Measurements from ENCODE around the gene AKR7A3.
"Not testable (repeated sequence)": the region's sequence is repeated elsewhere in the genome, so short reads cannot be mapped to it uniquely, and the experiment has no call there.

Gene AKR7A3

DNA sequence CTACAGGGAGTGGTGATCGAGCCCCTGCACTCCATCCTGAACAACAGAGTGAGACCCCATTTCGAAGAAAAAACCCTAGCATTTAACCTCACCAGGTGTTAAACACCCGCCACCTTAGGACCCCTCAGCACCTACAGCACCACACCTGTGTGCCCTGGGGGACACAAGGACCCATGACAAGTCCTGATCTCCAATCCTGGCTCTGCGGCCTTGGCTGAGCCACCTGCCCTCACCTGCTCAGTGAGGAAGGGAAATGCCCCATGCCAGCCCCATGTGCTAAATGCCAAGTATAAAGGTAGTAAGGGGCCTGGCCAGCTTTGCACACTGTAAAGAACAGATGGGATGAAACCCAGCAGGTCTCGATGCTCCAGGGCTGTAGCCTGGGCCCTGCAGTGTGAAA lies 25.8 kb downstream of the AKR7A3 start:
- TF ChIP-seq, protein P1, sequence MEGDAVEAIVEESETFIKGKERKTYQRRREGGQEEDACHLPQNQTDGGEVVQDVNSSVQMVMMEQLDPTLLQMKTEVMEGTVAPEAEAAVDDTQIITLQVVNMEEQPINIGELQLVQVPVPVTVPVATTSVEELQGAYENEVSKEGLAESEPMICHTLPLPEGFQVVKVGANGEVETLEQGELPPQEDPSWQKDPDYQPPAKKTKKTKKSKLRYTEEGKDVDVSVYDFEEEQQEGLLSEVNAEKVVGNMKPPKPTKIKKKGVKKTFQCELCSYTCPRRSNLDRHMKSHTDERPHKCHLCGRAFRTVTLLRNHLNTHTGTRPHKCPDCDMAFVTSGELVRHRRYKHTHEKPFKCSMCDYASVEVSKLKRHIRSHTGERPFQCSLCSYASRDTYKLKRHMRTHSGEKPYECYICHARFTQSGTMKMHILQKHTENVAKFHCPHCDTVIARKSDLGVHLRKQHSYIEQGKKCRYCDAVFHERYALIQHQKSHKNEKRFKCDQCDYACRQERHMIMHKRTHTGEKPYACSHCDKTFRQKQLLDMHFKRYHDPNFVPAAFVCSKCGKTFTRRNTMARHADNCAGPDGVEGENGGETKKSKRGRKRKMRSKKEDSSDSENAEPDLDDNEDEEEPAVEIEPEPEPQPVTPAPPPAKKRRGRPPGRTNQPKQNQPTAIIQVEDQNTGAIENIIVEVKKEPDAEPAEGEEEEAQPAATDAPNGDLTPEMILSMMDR (IDR thresholded peaks at IDR 0.05; ENCODE audit: extremely low read depth, missing control alignments) = no peak
- DNase-seq (ENCODE audit: low spot score) = no peak

DNA sequence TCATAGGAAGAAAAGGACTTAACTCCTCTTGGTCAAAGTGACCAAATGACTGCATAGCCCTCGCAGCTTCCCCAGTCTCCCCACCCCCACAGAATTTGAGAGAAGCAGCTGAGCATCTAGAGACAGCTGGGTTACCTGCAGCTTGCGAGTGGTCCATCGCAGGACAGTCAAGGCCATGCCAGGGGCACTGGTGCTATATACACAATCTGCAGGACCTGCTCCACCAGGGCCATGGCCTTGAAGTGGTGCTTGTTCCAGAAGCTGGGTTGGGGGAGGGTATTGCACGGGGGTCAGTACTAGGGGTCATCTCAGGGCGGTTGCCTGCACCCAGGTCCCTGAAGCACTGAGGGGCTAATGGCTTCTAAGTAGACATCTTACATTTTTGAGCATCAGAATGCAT lies 26.5 kb downstream of the AKR7A3 start:
- no peak for DNase-seq (ENCODE audit: low spot score)
- TF ChIP-seq, protein P1 (IDR thresholded peaks at IDR 0.05; ENCODE audit: extremely low read depth, missing control alignments) = no peak

DNA sequence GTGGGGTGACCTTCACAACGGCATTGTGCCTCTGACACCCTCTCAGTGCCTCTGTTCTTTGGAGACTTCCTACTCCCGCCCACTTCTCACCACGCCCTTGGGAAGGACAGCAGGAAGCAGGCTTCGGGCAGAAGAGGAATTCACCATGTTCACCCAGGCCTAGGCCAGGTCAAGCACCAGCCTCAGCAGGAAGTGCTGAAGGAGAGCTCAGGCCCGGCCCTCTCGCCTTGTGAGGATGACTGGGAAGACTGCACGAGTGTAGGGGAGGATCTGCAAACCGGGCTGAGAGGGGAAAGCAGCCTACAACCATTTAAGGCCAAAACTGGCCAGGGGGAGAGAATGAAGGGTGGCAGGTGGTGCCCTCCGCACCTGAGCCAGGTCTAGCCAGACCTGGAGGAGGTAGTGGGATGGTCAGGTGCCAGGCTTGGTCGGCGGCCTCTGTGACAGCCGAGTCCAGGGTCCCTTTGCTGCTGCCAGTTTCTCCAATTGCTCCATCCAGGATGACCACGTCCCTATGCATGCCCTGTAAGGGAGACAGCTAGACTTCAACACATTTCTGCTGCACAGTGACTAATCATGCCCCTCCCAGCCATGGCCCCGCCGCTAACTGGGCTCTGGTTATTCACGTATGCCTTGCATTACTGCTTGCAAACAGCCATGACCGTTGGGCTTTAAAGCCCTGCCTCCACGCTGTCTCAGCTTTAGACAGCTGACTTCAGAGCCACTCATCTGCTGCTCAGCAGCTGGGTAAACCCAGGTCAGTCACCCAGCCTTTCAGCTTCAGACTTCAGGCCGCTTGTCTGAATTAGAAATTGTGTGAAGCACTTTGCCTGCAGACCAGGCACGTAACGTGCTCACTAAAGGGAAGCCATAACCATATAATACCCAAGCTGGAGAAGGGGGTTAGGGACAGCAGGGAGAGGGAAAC lies 28.1 kb downstream of the AKR7A3 start:
- TF ChIP-seq, protein P1 (IDR thresholded peaks at IDR 0.05; ENCODE audit: extremely low read depth, missing control alignments) = no peak
- no peak for DNase-seq (ENCODE audit: low spot score)

DNA sequence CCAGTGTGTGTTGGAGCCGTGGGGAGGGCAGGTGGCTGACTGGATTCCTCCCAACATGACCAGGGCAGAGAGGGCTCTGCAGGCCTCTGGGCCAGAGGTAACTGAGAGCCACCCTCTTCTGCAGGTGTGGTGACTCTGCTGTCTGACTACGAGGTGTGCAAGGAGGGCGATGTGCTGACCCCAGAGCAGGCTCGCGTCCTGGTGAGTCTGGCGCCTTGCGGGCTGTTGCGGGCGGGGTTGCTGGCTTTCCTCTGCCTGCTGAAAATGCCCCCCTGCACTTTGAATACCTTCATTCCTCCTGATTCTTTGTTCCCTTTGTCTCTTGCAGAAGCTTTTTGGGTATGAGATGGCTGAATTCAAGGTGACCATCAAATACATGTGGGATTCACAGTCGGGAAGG lies 30.2 kb downstream of the AKR7A3 start:
- TF ChIP-seq, protein P1 (IDR thresholded peaks at IDR 0.05; ENCODE audit: extremely low read depth, missing control alignments) = no peak
- no peak for DNase-seq (ENCODE audit: low spot score)

DNA sequence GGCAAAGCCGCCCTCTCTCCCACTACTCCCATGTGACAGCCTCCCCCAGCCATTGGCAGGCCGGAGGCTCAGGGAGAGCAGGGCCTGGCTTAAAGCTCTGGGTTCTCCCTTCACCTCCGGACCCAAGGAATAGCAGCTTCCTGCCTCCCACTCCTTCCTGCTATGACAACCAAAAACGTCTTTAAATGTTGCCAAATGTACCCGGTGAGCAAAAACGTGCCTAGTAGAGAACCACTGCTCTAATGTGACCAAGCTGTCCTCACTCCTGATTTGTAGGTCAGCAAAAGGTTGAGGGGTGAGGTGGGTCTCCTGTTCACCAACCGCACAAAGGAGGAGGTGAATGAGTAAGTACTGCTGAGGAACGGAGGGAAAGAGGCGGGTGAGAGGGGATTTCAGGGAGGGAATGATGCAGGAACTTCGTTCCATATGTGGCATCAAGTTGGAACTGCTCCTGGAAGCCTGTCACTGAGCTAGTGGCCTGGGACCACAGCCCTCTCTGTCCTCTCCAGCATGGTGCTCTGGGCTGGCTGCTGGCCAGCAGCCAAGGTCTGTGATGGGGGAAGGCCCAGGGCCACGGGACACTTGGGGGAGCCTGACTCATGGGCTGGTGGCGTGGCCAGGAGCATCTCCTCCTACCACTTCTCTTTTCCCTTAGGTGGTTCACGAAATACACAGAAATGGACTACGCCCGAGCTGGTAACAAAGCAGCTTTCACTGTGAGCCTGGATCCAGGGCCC lies 31.2 kb downstream of the AKR7A3 start:
- TF ChIP-seq, protein P1 (IDR thresholded peaks at IDR 0.05; ENCODE audit: extremely low read depth, missing control alignments) = no peak

DNA sequence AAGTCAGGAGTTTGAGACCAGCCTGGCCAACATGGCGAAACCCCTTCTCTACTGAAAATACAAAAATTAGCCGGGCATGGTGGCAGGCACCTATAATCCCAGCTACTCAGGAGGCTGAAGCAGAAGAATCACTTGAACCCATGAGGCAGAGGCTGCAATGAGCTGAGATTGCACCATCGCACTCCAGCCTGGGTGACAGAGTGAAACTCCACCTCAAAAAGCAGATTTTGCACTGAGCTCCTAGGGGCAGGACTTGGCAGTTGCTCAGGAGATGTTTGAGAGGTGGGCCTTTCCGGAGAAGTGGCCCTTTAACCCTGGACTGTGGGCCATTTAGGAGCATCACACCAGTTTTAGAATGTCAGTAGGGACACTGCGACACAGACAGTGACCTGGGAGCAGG lies 32.3 kb downstream of the AKR7A3 start:
- DNase-seq (ENCODE audit: low spot score) = not testable (repeated sequence)

More for the DNA sequence above, 31.2 kb downstream of the AKR7A3 start:
- no peak for DNase-seq (ENCODE audit: low spot score)

DNA sequence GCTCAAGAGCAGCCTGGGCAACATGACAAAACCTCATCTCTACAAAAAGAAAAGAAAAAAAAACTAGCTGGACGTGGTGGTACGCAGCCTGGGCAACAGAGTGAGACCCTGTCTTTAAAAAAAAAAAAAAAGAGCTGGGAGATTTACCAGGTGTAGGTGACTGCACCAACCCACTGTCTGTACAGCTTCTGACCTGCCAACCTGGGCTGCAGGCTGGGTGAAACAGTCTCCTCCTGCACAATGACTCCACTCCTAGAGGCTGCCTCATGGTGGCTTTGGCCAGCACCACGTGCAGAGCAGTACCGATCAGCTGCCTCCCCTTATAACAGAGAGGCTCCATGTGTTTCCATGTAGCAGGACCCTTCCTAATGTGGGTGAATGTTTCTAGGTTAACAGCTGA lies 33.3 kb downstream of the AKR7A3 start:
- TF ChIP-seq, protein P1 (IDR thresholded peaks at IDR 0.05; ENCODE audit: extremely low read depth, missing control alignments) = no peak
- no peak for DNase-seq (ENCODE audit: low spot score)
